Urothelium cell line (cell line): Measurements from ENCODE around the gene CASD1.
A peak's percentile ranks its signal among the peaks of the same experiment; 100 is the strongest.

ENCODE experiments used
- DNase-seq: peaks from one replicate; pipeline ENCODE4 v3.0.0; 2011; ENCODE audit warnings: low spot score, mixed read lengths
- FAIRE-seq: peaks from 2 replicates; lab custom pipeline; 2011; peaks lifted over from hg19 to GRCh38; lab: Jason Lieb, UNC

CASD1 gene

GRCh38 chr7:94578614-94579013 lies 69.0 kb downstream of the CASD1 start:
- peak; percentile 24 for DNase-seq
- FAIRE-seq: no peak

DNA sequence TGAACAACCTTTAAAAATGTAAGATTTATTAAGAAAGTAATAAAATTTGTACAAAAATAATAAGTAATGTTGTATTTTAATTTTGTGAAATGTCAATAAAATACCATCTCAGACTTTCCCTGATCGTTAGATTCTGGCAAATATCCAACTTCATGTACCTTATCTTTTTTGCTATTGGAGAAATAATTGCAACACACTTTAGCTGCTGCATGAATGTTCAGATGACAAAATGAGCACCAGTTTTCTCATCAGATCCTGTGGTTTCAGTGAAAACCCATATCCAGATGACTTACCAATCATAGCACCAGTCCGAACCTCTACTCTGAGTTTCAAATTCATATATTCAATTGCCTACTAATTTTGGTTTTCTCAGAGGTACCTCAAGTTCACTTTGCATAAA lies 69.9 kb downstream of the CASD1 start:
- FAIRE-seq: no peak
- DNase-seq: no peak

- peak; percentile 67 for DNase-seq
- no peak for FAIRE-seq
Observed at GRCh38 chr7:94580601-94581000, 71.0 kb downstream of the CASD1 start.

DNA sequence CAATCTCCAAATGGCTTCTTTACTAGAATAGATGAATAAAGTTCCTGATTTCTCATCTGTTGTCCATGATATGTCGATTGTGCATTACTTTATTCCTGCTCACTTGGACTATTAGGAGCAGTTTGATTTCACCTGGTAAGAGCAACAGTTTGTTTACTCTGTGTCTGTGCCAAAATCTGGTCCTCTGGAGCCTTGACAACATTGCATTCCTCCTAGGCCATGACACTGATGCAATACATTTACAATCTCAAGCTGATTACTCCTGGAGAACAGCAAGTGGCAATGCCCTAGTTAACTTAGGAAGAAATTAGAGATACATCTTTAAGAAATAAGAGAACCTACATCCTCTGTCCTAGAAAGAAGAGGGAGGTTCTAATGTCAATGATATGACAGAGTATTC lies 74.5 kb downstream of the CASD1 start:
- DNase-seq (no peak), FAIRE-seq (peak; percentile 59)

- no peak for FAIRE-seq
- DNase-seq: no peak
Observed at GRCh38 chr7:94588075-94588474, 78.5 kb downstream of the CASD1 start.

GRCh38 chr7:94590526-94591162 lies 81.0 kb downstream of the CASD1 start:
- DNase-seq: no peak
- no peak for FAIRE-seq

- DNase-seq: no peak
- FAIRE-seq: no peak
Observed at GRCh38 chr7:94591176-94591575, 81.6 kb downstream of the CASD1 start.

GRCh38 chr7:94594882-94595281 lies 85.3 kb downstream of the CASD1 start:
- DNase-seq (no peak), FAIRE-seq (no peak)

- FAIRE-seq (no peak), DNase-seq (no peak)
Observed at GRCh38 chr7:94595717-94596116, 86.1 kb downstream of the CASD1 start.

DNA sequence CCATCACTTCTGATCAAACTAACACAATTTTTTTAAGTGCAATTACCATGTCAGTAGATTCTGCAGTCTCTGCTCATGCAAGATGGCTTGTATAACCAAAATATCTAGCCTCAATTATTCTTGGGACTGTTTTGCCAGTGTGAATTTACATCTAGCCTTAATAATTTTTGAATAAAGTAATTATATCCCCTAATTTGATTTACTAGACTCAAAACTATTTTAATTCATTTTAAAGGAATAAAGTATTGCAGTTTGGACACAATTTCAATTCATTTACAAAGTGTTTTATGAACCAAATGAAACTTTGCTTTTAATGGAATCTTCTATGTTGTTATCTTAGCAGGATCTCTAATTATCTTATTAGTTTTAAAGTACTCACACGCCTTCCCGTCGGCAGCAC lies 90.7 kb downstream of the CASD1 start:
- FAIRE-seq (no peak), DNase-seq (no peak)

GRCh38 chr7:94602181-94602580 lies 92.6 kb downstream of the CASD1 start:
- FAIRE-seq (no peak), DNase-seq (no peak)

GRCh38 chr7:94605031-94605430 lies 95.4 kb downstream of the CASD1 start:
- DNase-seq: no peak
- no peak for FAIRE-seq
